Osteoblast (primary cell): ENCODE results near the gene BRAF. TPM values are rescaled to one million over a fixed set of nuclear protein-coding genes. Genes with fewer than 3 reads are reported as not detected.

Source experiments
- DNase-seq: peaks from one replicate; pipeline ENCODE4 v3.0.0; 2011; ENCODE audit warnings: low spot score, mixed read lengths; ENCODE audit not compliant: insufficient read length; ENCODE audit errors: missing footprints
- H2AFZ ChIP-seq: 2 replicates; pipeline ENCODE4 v1.6.0; 2011; ENCODE audit warnings: mild to moderate bottlenecking, low read length
- H3K27ac ChIP-seq: 2 replicates; pipeline ENCODE4 v1.5.1; 2011; ENCODE audit warnings: mild to moderate bottlenecking, low read depth, low read length, moderate library complexity
- H3K27me3 ChIP-seq: 2 replicates; pipeline ENCODE4 v1.6.0; 2012; ENCODE audit warnings: mild to moderate bottlenecking, control low read depth, inconsistent platforms, low read length, moderate library complexity; ENCODE audit not compliant: insufficient read depth
- H3K36me3 ChIP-seq: 2 replicates; pipeline ENCODE4 v1.5.1; 2011; ENCODE audit warnings: mild to moderate bottlenecking, low read length, control low read depth, moderate library complexity; ENCODE audit not compliant: insufficient read depth
- H3K4me1 ChIP-seq: 2 replicates; pipeline ENCODE4 v1.5.1; 2011; ENCODE audit warnings: mild to moderate bottlenecking, low read length, control low read depth, moderate library complexity; ENCODE audit not compliant: insufficient read depth
- H3K4me2 ChIP-seq: 2 replicates; pipeline ENCODE4 v1.6.0; 2011; ENCODE audit warnings: mild to moderate bottlenecking, low read length; ENCODE audit not compliant: insufficient read depth
- H3K4me3 ChIP-seq: fragments of 200-600 bp; sonication (generic); 3 replicates; pipeline ENCODE4 v1.5.1; 2012; ENCODE audit warnings: mild to moderate bottlenecking, low read length, inconsistent platforms; ENCODE audit not compliant: insufficient read depth
- H3K79me2 ChIP-seq: 2 replicates; pipeline ENCODE4 v1.6.0; 2012; ENCODE audit warnings: mild to moderate bottlenecking, low read length, control low read depth, inconsistent platforms; ENCODE audit not compliant: insufficient read depth
- H3K9me3 ChIP-seq: 2 replicates; pipeline ENCODE4 v1.5.1; 2011; ENCODE audit warnings: low read depth, low read length, control low read depth
- H4K20me1 ChIP-seq: 2 replicates; pipeline ENCODE4 v1.6.0; 2012; ENCODE audit warnings: mild to moderate bottlenecking, low read length, control low read depth; ENCODE audit not compliant: insufficient read depth
- CTCF ChIP-seq: IDR thresholded peaks from 2 replicates; pipeline ENCODE4 v1.5.1; 2011; ENCODE audit warnings: mild to moderate bottlenecking, low read depth, low read length, moderate library complexity; ENCODE audit errors: extremely low read depth
- total RNA-seq: library from RNA; depleted of rRNA; stranded (reverse); fragments of >200 nt; gene quantifications from 2 replicates; pipeline ENCODE4 v1.2.3, GENCODE V29; 2012

Gene BRAF
- total RNA-seq, 1 donor: 30.0 TPM

- no peak overlapping the region for H3K4me2 ChIP-seq
- H3K27ac ChIP-seq: no peak overlapping the region
- TF ChIP-seq CTCF: no peak
- H3K4me3 ChIP-seq: no peak overlapping the region
- no peak for DNase-seq
- H3K9me3 ChIP-seq: no peaks in the 10 kb centered on the region
- H2AFZ ChIP-seq: no peak overlapping the region
- H3K4me1 ChIP-seq: no peaks in the 10 kb centered on the region
- H4K20me1 ChIP-seq: no peaks in the 10 kb centered on the region
- H3K79me2 ChIP-seq: no peaks in the 10 kb centered on the region
- no peaks in the 10 kb centered on the region for H3K27me3 ChIP-seq
- peaks cover 6% of the 10 kb centered on the region for H3K36me3 ChIP-seq
Observed at GRCh38 chr7:140685407-140686087, 239.2 kb downstream of the BRAF start.

- H3K36me3 ChIP-seq: peaks cover 7% of the 10 kb centered on the region
- no peak overlapping the region for H2AFZ ChIP-seq
- DNase-seq: no peak
- H3K4me1 ChIP-seq: no peaks in the 10 kb centered on the region
- H3K27ac ChIP-seq: no peak overlapping the region
- no peaks in the 10 kb centered on the region for H4K20me1 ChIP-seq
- no peaks in the 10 kb centered on the region for H3K79me2 ChIP-seq
- TF ChIP-seq CTCF: no peak
- H3K9me3 ChIP-seq: no peaks in the 10 kb centered on the region
- no peak overlapping the region for H3K4me2 ChIP-seq
- H3K4me3 ChIP-seq: no peak overlapping the region
- no peaks in the 10 kb centered on the region for H3K27me3 ChIP-seq
Observed at GRCh38 chr7:140684066-140684950, 240.4 kb downstream of the BRAF start.

GRCh38 chr7:140683657-140684056 is 241.1 kb downstream of the BRAF start:
- TF ChIP-seq CTCF: no peak
- H4K20me1 ChIP-seq: no peaks in the 10 kb centered on the region
- no peak overlapping the region for H3K4me3 ChIP-seq
- no peaks in the 10 kb centered on the region for H3K4me1 ChIP-seq
- no peak overlapping the region for H2AFZ ChIP-seq
- no peak for DNase-seq
- no peak overlapping the region for H3K4me2 ChIP-seq
- no peak overlapping the region for H3K27ac ChIP-seq
- no peaks in the 10 kb centered on the region for H3K79me2 ChIP-seq
- H3K9me3 ChIP-seq: no peaks in the 10 kb centered on the region
- H3K36me3 ChIP-seq: peaks cover 7% of the 10 kb centered on the region
- no peaks in the 10 kb centered on the region for H3K27me3 ChIP-seq

GRCh38 chr7:140681766-140682165 is 243.0 kb downstream of the BRAF start:
- no peaks in the 10 kb centered on the region for H4K20me1 ChIP-seq
- no peak overlapping the region for H3K27ac ChIP-seq
- DNase-seq: no peak
- H3K27me3 ChIP-seq: no peaks in the 10 kb centered on the region
- no peak for TF ChIP-seq CTCF
- no peaks in the 10 kb centered on the region for H3K4me1 ChIP-seq
- no peaks in the 10 kb centered on the region for H3K9me3 ChIP-seq
- H2AFZ ChIP-seq: no peak overlapping the region
- H3K4me2 ChIP-seq: no peak overlapping the region
- no peaks in the 10 kb centered on the region for H3K79me2 ChIP-seq
- H3K36me3 ChIP-seq: peaks cover 7% of the 10 kb centered on the region
- H3K4me3 ChIP-seq: no peak overlapping the region
